HEK293 (cell line): Measurements from ENCODE around the gene TRA2A.
A peak's percentile ranks its signal among the peaks of the same experiment; 100 is the strongest.

Experiments used
- CTCF ChIA-PET: fragments of 350-600 bp; formaldehyde crosslinking; extraction: SDS; loops from one replicate; lab custom pipeline; 2021; ENCODE audit warnings: antibody characterized with exemption; lab: Yijun Ruan, JAX
- POLR2A ChIA-PET: fragments of 300-600 bp; formaldehyde crosslinking; extraction: SDS; loops from one replicate; lab custom pipeline; 2020; ENCODE audit warnings: antibody characterized with exemption, inconsistent platforms; lab: Yijun Ruan, JAX
- H3K27ac ChIP-seq: fragments of 200-500 bp; sonication (Bioruptor generic); 2 replicates; pipeline ENCODE4 v1.5.1; 2014; ENCODE audit warnings: low read depth, low read length, control low read depth, inconsistent platforms; ENCODE audit errors: extremely low read depth
- H3K36me3 ChIP-seq, 2 experiments: fragments of 200-500 bp in 1 of 2; sonication (Bioruptor generic) in 1 of 2; 1 replicate in 1 of 2; 2 replicates in 1 of 2; pipeline ENCODE4 v1.5.1; 2014 to 2017; ENCODE audit warnings: inconsistent platforms in 2 of 2, low read length in 2 of 2; ENCODE audit not compliant: control insufficient read depth in 2 of 2, insufficient read depth in 1 of 2
- H3K4me1 ChIP-seq: fragments of 200-500 bp; sonication (Bioruptor generic); 2 replicates; pipeline ENCODE4 v1.5.1; 2014; ENCODE audit warnings: mild to moderate bottlenecking, low read length, inconsistent platforms; ENCODE audit not compliant: control insufficient read depth, insufficient read depth
- H3K4me3 ChIP-seq: 2 replicates; pipeline ENCODE4 v1.5.1; 2011; ENCODE audit warnings: low read depth, mild to moderate bottlenecking, control low read depth, low read length, moderate library complexity
- H3K9me3 ChIP-seq: fragments of 200-500 bp; sonication (Bioruptor generic); 2 replicates; pipeline ENCODE4 v1.5.1; 2014; ENCODE audit warnings: low read depth, low read length, inconsistent platforms; ENCODE audit not compliant: control insufficient read depth, insufficient read depth
- GLIS2 ChIP-seq: fragments of 450-650 bp; formaldehyde crosslinking; IDR thresholded peaks from 2 replicates; pipeline ENCODE4 v1.5.1; 2016; ENCODE audit warnings: missing biosample characterization, missing genetic modification characterization
- HIC1 ChIP-seq: fragments of 450-650 bp; formaldehyde crosslinking; IDR thresholded peaks from 2 replicates; pipeline ENCODE4 v1.5.1; 2016; ENCODE audit warnings: missing biosample characterization, missing genetic modification characterization
- KLF8 ChIP-seq: fragments of 450-650 bp; formaldehyde crosslinking; IDR thresholded peaks from 2 replicates; pipeline ENCODE4 v1.5.1; 2016; ENCODE audit warnings: missing biosample characterization, missing genetic modification characterization
- MEIS1 ChIP-seq: sonication (generic); formaldehyde crosslinking; IDR thresholded peaks from 2 replicates; pipeline ENCODE4 v1.8.1; 2022; ENCODE audit warnings: missing genetic modification reagents, mild to moderate bottlenecking, borderline replicate concordance
- PRDM1 ChIP-seq: fragments of 450-650 bp; formaldehyde crosslinking; IDR thresholded peaks from 2 replicates; pipeline ENCODE4; 2016; ENCODE audit warnings: missing biosample characterization, missing genetic modification characterization
- SP2 ChIP-seq: fragments of 450-650 bp; formaldehyde crosslinking; IDR thresholded peaks from 2 replicates; pipeline ENCODE4 v1.5.1; 2016; ENCODE audit warnings: missing biosample characterization, missing genetic modification characterization
- ZBTB17 ChIP-seq: fragments of 450-650 bp; formaldehyde crosslinking; IDR thresholded peaks from 2 replicates; pipeline ENCODE4 v1.5.1; 2016; ENCODE audit warnings: missing biosample characterization, missing genetic modification characterization
- ZBTB20 ChIP-seq: fragments of 450-650 bp; formaldehyde crosslinking; IDR thresholded peaks from 2 replicates; pipeline ENCODE4 v1.5.1; 2016; ENCODE audit warnings: missing biosample characterization, missing genetic modification characterization
- ZEB2 ChIP-seq: fragments of 450-650 bp; formaldehyde crosslinking; IDR thresholded peaks from 2 replicates; pipeline ENCODE4 v1.5.1; 2016; ENCODE audit warnings: missing biosample characterization, missing genetic modification characterization
- ZNF140 ChIP-seq: fragments of 450-650 bp; formaldehyde crosslinking; IDR thresholded peaks from 2 replicates; pipeline ENCODE4 v1.5.1; 2016; ENCODE audit warnings: missing biosample characterization, missing genetic modification characterization
- ZNF658 ChIP-seq: fragments of 450-650 bp; formaldehyde crosslinking; IDR thresholded peaks from 2 replicates; pipeline ENCODE4; 2016; ENCODE audit warnings: missing biosample characterization, missing genetic modification characterization
- TF ChIP-seq, protein P1 (sequence below): fragments of 450-650 bp; formaldehyde crosslinking; IDR thresholded peaks from 2 replicates; pipeline ENCODE4 v1.5.1; 2016; ENCODE audit warnings: missing biosample characterization, missing genetic modification characterization
- TF ChIP-seq, protein P2 (sequence below): fragments of 450-650 bp; formaldehyde crosslinking; IDR thresholded peaks from 2 replicates; pipeline ENCODE4 v1.5.1; 2016; ENCODE audit warnings: missing biosample characterization, missing genetic modification characterization
- TF ChIP-seq, protein P3 (sequence below): fragments of 450-650 bp; formaldehyde crosslinking; IDR thresholded peaks from 2 replicates; pipeline ENCODE4 v1.5.1; 2016; ENCODE audit warnings: missing biosample characterization, missing genetic modification characterization
- TF ChIP-seq, protein P4 (sequence below): fragments of 450-650 bp; formaldehyde crosslinking; IDR thresholded peaks from 2 replicates; pipeline ENCODE4 v1.5.1; 2016; ENCODE audit warnings: missing biosample characterization, missing genetic modification characterization
- TF ChIP-seq, protein P5 (sequence below): IDR thresholded peaks from 2 replicates; pipeline ENCODE4 v1.6.1; 2011; ENCODE audit warnings: mild to moderate bottlenecking, low read depth, low read length, borderline replicate concordance
- TF ChIP-seq, protein P6 (sequence below): fragments of 450-650 bp; formaldehyde crosslinking; IDR thresholded peaks from 2 replicates; pipeline ENCODE4 v1.5.1; 2017; ENCODE audit warnings: missing biosample characterization, missing genetic modification characterization

TRA2A gene

DNA sequence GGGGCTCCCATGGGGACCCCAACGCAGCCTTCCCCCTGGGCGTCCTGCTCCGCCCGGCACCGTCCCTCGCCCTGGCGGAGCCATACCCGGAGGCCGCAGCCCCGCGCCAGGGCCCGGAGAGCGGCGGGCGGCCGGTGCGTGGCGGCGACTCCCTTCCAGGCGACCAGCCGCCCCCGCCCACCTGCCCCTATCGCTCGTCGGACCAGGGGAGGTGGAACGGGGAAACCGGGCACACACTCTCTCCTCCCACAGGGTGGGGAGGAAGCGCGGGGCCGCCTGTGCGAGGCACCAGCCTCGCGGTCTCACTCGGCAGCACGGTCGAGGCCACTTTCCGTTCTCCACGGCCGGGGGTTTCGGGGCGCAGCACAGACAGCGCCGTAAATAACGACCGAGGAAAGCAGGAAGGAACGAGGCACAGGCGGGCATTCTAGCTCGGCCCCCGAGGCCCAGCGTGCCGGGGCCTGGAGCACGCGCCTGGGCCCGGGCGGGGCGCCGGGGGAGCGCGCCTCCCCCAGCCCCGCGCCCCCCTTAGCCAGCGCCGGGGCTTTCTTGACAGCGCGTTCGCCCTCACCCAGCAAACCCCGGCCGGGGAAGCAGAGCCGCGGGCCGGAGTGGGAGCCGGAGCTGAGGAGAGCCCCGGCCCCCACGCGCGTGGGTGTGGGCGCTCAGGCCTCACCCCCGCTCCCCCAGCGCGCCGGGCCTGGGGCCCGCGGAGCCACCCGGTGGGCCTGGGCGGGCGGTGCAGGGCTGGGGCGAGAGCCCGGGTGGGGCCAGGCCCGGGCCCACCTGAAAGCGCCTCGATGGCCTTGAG is 62.4 kb downstream of the TRA2A start (continued):
- TF ChIP-seq ZBTB17 (tag by site-specific recombination) (no peak), SP2 (tag by site-specific recombination) (peak; percentile 67), KLF8 (peak; percentile 68; the same call in 1 of the 2 replicates), PRDM1 (0 out of 2 replicates have a peak, but pooled peaks have one; percentile 20), MEIS1 (CRISPR knock-in tag) (no peak)
- TF ChIP-seq, protein P1, sequence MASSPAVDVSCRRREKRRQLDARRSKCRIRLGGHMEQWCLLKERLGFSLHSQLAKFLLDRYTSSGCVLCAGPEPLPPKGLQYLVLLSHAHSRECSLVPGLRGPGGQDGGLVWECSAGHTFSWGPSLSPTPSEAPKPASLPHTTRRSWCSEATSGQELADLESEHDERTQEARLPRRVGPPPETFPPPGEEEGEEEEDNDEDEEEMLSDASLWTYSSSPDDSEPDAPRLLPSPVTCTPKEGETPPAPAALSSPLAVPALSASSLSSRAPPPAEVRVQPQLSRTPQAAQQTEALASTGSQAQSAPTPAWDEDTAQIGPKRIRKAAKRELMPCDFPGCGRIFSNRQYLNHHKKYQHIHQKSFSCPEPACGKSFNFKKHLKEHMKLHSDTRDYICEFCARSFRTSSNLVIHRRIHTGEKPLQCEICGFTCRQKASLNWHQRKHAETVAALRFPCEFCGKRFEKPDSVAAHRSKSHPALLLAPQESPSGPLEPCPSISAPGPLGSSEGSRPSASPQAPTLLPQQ (tag by site-specific recombination) = peak; percentile 33; the same call in 1 of the 2 replicates
- TF ChIP-seq, protein P2, sequence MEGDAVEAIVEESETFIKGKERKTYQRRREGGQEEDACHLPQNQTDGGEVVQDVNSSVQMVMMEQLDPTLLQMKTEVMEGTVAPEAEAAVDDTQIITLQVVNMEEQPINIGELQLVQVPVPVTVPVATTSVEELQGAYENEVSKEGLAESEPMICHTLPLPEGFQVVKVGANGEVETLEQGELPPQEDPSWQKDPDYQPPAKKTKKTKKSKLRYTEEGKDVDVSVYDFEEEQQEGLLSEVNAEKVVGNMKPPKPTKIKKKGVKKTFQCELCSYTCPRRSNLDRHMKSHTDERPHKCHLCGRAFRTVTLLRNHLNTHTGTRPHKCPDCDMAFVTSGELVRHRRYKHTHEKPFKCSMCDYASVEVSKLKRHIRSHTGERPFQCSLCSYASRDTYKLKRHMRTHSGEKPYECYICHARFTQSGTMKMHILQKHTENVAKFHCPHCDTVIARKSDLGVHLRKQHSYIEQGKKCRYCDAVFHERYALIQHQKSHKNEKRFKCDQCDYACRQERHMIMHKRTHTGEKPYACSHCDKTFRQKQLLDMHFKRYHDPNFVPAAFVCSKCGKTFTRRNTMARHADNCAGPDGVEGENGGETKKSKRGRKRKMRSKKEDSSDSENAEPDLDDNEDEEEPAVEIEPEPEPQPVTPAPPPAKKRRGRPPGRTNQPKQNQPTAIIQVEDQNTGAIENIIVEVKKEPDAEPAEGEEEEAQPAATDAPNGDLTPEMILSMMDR = no peak
- TF ChIP-seq, all 188 proteins: peak for 14

DNA sequence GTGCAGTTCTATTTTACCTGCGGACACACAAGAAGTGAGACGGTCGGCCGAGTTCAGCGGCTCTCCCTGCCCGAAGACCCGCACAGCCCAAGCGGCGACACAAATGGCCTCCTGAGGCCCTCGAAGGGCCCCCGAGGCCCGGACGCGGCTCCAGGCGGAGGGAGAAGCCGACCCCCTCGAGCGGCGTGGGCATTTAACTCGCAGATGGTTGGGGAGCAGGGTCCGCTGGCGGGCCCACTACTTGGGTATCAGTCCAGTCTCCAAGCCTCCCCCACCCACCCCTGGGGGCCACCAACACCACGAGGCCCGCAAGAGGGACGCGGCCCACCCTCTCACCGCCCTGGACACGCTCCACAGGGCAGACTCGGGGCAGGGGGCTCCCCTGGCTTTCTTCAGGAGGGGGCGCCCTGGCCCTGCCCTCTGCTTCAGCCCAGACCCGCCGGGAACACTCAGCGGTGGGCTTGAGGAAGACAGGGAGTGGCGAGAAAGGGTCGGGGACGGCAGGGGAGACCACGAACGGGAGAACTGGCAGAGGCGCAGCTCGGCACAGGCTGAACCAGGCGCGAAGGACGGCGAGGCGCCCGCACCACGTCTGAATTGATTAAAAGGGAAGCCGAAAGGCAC is 63.1 kb downstream of the TRA2A start:
- Histone ChIP-seq H3K36me3 (peaks cover 3% of the 10 kb centered on the region in 2 experiments; a peak in 2 of 3 replicates), H3K4me1 (peaks cover 25% of the 10 kb centered on the region), H3K27ac (peak overlapping the region; percentile 92), H3K9me3 (no peaks in the 10 kb centered on the region), H3K4me3 (peak overlapping the region; percentile 90)
- POLR2A ChIA-PET = interaction anchor here (0.8 to 1.7 kb wide), 8 partner anchors 9 to 60 kb away, joined by 3 to 10 read pairs (median 4); no protein-coding TSS in a partner anchor
- CTCF ChIA-PET = interaction anchor here (0.7 to 1.4 kb wide), 4 partner anchors 10 to 207 kb away, joined by 3 to 5 read pairs (median 4); no protein-coding TSS in a partner anchor
- TF ChIP-seq ZBTB20 (tag by site-specific recombination) (0 out of 2 replicates have a peak, but pooled peaks have one; percentile 18), HIC1 (no peak), ZEB2 (0 out of 2 replicates have a peak, but pooled peaks have one; percentile 5), ZNF140 (no peak), GLIS2 (peak; percentile 81), ZNF658 (tag by site-specific recombination) (no peak)
- TF ChIP-seq, protein P3, sequence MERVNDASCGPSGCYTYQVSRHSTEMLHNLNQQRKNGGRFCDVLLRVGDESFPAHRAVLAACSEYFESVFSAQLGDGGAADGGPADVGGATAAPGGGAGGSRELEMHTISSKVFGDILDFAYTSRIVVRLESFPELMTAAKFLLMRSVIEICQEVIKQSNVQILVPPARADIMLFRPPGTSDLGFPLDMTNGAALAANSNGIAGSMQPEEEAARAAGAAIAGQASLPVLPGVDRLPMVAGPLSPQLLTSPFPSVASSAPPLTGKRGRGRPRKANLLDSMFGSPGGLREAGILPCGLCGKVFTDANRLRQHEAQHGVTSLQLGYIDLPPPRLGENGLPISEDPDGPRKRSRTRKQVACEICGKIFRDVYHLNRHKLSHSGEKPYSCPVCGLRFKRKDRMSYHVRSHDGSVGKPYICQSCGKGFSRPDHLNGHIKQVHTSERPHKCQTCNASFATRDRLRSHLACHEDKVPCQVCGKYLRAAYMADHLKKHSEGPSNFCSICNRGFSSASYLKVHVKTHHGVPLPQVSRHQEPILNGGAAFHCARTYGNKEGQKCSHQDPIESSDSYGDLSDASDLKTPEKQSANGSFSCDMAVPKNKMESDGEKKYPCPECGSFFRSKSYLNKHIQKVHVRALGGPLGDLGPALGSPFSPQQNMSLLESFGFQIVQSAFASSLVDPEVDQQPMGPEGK (tag by site-specific recombination) = 0 out of 2 replicates have a peak, but pooled peaks have one; percentile 31
- TF ChIP-seq, protein P4, sequence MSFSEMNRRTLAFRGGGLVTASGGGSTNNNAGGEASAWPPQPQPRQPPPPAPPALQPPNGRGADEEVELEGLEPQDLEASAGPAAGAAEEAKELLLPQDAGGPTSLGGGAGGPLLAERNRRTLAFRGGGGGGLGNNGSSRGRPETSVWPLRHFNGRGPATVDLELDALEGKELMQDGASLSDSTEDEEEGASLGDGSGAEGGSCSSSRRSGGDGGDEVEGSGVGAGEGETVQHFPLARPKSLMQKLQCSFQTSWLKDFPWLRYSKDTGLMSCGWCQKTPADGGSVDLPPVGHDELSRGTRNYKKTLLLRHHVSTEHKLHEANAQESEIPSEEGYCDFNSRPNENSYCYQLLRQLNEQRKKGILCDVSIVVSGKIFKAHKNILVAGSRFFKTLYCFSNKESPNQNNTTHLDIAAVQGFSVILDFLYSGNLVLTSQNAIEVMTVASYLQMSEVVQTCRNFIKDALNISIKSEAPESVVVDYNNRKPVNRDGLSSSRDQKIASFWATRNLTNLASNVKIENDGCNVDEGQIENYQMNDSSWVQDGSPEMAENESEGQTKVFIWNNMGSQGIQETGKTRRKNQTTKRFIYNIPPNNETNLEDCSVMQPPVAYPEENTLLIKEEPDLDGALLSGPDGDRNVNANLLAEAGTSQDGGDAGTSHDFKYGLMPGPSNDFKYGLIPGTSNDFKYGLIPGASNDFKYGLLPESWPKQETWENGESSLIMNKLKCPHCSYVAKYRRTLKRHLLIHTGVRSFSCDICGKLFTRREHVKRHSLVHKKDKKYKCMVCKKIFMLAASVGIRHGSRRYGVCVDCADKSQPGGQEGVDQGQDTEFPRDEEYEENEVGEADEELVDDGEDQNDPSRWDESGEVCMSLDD = peak; percentile 28; the same call in 1 of the 2 replicates
- TF ChIP-seq, protein P5, sequence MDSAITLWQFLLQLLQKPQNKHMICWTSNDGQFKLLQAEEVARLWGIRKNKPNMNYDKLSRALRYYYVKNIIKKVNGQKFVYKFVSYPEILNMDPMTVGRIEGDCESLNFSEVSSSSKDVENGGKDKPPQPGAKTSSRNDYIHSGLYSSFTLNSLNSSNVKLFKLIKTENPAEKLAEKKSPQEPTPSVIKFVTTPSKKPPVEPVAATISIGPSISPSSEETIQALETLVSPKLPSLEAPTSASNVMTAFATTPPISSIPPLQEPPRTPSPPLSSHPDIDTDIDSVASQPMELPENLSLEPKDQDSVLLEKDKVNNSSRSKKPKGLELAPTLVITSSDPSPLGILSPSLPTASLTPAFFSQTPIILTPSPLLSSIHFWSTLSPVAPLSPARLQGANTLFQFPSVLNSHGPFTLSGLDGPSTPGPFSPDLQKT = no peak
- TF ChIP-seq, protein P6, sequence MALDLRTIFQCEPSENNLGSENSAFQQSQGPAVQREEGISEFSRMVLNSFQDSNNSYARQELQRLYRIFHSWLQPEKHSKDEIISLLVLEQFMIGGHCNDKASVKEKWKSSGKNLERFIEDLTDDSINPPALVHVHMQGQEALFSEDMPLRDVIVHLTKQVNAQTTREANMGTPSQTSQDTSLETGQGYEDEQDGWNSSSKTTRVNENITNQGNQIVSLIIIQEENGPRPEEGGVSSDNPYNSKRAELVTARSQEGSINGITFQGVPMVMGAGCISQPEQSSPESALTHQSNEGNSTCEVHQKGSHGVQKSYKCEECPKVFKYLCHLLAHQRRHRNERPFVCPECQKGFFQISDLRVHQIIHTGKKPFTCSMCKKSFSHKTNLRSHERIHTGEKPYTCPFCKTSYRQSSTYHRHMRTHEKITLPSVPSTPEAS (tag by site-specific recombination) = no peak
- TF ChIP-seq, protein P2 = peak; percentile 70
